ENCODE measurements around the gene ACTRT2.

Gene ACTRT2

DNA sequence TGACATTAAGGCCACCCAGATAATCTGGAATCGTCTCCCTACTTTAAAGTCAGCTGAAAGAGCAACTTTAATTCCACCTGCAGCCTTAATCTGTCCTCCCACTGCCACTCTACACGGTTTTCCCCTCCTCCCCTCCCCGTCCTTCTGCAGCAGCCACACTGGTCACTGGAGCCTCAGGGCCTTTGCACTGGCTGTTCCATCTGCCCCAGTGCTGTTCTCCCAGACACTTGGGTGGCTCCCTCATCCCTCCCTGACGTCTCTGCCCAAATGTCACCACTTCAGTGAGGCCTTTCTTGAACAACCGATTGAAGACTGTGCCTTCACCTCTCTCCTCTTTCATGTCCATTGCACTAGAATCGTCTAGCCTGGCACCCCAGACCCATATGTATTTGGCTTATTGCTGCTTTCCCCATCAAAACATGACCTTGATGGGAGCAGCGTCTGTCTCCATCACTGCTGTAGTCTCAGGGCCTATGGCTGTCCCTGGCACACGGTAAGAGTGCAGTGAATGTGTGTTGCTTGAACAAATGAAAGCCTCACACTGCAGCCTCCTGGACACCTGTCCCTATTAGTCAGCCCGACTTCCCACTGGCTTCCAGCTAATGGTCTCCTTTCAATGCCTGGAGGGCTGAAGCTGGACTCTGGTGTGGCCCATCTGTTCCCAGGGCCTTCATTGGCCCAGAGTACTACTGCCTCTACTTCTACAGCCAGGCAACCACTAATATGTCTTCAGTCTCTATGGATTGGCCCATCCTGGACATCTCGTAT, 37.2 kb downstream of the ACTRT2 start:
- no peak for DNase-seq

DNA sequence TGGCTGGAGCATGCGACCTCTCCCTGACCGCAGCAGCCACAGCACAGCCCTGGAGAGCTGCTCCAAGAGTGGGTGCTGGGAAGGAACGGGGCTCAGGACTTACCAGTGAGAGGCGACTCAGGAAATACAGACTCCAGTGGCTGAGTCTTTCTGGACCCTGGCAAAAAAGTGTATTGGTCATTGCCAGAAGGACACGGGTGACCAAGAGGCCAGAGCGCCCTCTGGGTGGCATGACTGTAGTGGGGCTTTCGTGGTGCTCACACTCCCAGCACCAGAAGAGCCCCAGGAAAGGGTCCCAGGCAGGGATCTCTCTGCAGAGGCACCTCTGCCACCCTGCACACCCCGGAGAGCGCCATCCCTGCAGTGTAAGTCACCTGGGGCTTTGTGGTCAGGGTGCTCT, 38.9 kb downstream of the ACTRT2 start:
- no peak for DNase-seq

DNA sequence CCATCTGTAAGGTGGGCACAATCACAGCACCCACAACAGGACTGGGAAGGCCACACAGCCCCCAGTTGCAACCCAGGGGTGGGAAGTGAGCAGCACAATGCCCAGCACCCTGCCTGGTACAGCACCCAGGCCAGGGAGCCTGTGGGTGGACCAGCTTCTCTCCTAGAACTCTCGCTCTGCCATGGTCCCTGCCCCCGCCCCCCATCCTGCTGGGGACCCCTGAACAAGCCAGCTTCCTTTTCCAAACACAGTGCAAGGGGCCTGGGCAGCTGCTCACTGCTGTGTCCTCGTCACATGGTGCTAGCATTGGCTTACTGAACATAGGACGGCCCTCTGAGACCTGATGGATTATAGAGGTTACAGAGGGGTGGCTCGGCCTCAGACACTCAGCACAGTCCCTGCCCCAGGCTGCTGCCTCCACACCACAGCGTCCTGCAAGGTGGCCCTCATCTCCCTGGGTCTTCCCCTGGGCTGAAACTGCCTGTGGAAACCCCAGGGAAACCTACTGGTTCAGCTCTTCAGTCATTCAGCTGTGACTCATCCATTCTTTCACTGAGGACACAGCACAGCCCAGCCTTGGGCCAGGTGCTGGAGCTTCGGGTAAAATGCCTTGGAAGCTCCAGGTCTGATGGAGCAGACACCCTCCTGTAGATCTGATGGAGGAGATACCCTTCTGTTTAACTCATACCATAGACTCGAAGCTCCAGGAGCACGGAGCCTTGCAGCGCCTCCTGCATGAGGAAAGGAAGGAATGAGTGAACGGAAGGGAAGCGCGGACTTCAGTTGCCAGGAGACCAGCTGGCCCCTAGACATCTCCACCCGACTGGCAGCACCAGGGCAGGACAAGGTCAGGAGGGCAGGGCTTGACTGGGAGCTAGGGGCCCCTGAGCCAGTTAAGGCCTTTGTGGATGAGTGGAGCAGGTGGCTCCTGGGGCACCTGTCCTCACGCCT, 39.6 kb downstream of the ACTRT2 start:
- no peak for DNase-seq

DNA sequence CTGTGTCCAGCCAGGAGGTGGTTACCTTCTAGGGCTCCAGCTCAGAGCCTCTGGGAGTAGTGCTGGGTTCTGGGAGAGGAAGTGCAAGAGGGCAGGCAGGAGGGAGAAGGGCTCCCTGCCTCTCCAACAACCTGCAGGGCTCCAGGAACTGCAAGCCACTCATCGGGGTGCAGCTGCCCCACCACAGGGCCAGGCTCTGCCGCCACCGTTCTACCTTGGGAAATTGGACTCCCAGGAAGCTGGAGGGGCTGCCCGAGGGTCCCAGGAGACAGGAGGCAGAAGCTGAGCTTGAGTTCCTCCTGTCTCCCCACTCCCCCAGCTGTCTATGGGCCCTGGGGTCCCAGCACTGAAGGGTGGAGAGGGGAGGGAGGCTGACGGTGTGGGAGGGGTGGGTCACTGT, 40.3 kb downstream of the ACTRT2 start:
- no peak for DNase-seq

DNA sequence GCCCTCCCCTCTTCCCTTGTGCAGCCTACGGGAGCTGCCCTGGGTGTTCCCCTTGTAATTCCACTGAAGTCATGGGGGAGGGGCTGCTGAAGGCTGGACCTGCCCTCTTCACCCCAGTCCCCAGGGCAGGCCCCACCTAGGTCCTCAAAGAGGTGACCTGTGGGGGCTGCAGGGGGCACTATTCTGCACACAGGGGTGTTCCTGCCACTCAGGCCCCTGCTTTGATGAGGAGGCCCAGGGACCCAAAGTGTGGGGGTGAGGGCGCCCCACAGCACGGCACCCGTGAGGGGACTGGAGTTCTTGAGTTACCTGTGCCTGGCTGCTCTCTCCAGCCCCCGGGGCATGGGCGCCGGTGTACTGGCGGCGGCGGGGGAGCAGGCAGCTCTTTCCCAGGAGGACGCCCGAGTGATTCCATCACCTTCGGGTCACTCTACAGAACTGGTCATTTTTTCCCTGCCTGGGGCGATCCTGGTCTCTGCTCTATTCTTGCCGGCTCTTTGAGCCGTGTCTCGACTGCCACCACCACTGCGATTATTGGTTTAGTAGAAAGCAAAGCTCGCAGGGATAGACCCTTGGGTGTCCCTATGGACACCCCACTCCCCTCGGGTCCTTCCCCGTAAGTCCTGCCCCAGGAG, 40.8 kb downstream of the ACTRT2 start:
- DNase-seq, result no peak

DNA sequence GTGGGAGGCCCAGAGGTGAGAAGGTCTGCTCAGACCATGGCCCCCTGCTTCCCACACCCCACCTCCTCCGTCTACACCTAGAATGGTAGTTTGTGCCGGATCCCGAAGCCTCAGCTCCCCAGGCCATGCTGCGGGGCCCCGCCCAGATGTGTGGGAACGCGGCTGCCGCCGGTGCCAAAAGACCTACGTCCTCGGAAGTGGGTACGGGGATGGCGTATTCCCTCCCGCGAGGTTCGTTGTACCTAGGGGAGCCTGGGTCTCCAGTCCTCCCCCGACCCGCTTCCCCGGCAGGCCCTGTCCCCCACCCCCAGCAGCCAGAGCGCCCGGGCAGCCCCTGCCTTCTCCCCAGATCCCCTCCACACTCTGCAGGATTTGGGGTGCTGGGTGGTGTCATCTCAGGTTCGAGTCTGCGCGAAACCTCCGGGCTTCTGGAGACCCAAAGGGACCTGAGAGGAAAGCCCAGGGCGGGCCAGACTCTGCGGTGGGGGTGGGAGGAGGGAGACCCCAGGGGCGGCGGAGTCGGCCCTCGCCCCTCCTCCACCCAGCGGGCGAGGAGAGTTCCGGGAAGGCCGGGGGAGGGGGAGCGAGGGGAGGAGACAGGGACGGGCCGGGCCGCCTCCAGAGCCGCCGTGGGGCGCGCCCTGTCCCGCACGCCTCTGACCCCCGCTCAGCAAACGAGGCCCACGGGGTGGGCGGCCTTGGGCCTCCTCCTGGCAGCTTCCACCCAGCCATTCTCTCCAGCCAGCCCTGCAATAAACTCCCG, 41.5 kb downstream of the ACTRT2 start:
- DNase-seq, result no peak

DNA sequence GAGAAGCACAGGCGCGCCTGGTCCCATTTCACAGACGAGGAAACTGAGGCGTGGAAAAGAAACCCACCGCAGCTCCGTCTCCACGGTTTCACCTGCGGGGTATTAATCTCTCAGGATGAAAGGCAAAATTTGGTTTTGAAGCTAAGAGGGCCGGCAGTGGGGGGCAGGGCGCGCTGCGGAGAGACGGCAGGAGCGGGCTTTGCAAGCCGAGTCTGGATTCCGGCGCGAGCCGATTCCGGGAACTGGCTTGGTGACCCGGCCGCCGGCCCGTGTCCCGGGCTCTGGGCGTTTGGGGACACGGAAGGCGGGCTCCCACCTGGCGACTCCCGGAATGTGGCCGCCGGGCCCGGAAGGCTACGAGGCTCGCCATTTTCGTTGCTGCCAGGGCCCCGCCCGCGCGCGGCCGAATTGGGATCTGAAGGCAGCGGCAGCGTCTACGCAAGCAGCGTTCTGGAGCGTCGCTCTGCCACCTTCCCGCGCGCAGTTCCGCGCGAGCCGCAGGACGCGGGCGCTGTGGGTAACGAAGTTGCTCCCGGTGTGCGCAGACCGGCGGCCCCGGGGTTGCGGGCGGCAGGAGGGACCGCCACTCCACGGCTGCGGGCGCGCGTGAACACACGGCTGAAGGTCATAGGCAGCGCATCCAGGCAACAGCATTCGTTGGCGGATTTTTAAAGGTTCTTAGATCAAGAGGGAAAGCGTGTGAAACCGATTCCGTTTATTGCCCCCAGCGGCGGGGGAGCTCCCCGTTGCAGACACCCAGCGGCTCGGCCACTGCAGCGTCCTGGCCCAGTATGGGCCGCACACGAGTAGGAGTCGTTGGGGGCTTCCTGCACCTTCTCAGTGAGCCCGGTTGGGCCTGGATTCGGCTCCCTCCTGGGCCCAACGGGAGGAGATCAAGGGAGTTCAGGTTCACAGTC, 42.4 kb downstream of the ACTRT2 start:
- DNase-seq, result no peak

DNA sequence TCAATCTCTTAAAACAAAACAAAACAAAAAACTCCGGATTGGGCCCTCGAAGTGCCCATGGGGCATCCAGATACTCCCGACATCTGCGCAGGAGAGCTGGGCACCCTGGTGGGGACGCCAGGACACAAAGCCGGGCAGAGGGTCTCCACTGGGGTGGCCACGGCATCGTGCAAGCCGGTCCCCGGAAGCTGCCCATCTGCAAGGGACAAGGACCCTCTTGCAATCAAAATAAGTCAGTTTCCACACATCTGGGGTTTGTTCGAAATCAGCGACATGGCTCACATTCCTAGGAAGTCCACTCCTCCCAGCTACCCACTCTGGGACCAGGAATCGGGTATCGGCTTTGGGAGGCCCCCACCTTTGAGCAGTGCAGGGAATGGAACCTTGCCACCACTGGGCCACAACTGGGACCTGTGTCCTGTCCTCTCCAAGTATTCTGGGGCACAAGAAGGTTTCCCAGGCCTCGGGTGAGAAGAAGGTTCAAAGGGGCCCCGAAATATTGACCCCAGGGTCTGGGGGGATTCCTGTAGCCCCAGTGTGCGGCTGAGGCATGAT, 43.1 kb downstream of the ACTRT2 start:
- DNase-seq, result no peak

DNA sequence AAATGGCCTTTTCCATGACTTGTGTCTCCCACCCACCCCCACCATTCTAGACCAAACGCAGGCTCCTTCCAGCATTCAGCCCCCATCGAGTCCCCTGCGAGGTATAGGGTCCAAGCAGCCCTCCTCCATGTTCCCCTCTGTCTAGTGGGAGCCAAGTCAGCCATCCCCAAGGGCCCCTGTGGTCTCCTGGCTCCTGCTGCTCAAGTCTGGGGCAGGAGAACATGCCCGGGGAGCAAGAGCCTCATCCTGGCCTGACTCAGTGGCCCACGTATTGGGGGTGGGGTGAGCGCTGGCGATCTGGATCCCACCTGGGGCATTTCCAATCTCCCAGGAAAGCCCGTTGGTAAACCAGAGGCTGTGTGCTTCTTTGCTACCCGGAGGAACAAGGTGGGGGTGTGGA, 43.6 kb downstream of the ACTRT2 start:
- no peak for DNase-seq

DNA sequence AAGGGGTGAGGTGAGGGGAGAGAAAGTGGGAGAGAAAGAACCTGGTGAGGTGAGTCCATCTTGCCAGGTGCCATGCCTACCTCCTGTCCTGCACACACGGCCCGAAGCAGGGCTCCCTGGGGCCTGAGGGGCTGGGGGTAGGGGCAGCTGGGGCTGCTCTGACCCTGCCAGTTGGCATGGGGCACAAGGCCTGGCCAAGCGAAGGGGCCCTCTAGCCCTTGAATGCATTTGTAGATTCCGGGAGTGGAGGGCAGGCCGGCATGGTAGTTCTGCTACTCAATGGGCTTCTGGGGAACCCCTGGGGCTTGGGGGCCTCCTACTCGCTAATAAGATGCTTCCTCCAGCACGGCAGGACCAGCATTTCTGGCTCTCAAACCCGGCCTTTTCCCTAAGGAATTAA, 44.1 kb downstream of the ACTRT2 start:
- DNase-seq, result no peak

DNA sequence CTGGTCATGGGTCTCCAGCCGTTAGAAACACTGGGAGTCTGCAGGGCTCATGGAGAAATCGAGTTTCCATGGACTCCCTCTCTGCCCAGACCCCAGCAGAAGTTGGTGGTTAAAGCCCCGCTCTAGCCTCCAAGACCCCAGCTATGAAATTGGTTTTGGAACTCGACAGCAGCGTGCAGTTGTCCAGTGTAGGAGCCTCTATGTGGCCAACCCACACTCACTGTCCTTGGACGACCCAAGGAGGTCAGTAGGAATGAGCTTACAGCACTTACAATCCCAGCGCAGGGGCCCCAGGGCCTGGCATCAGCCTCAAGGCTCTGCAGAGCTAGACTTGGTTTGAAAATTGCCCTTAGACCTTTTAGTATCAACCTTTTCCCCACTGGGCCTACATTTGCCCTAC, 44.5 kb downstream of the ACTRT2 start:
- no peak for DNase-seq

DNA sequence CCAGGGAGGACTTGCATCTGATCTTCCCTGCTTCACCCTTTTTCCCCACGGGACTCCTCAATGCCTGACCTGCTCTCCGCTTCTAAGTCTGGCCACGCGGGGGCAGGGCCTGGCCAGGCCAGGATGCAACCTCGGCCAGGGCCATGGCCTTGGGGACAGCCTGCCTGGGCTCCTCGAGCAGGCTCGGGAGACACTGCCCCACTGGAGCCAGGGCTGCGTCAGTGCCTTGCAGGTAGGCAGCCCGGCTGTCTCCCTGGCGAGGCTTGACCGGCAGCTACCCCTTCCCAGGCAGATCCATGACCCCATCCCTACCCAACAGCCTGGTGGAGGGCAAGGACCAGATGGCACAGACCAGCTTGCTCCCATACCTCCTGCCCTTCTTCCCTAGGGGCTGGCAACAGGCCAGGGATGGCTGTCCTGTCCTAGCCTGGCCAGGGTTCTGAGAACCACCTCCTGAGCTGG, 45.0 kb downstream of the ACTRT2 start:
- no peak for DNase-seq

DNA sequence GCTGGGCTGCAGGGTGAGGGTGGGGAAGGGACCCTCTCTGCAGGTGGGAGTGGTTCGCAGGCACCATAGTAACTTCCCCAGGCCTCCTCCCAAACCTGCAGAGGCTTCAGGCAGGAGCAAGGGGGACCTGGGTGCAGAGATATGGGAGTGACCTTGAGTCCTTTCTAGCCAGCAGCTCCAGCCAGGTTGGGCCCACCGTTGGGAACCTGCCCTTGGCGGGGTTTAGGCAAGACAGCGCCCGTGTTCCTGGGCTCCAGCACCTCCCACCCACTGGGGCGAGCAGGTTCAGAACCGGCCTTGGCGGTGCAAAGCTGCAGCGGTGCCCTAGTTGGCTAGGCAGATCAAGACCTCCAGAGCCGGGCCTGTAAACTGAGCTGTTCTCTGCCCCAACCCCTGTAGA, 45.6 kb downstream of the ACTRT2 start:
- no peak for DNase-seq

DNA sequence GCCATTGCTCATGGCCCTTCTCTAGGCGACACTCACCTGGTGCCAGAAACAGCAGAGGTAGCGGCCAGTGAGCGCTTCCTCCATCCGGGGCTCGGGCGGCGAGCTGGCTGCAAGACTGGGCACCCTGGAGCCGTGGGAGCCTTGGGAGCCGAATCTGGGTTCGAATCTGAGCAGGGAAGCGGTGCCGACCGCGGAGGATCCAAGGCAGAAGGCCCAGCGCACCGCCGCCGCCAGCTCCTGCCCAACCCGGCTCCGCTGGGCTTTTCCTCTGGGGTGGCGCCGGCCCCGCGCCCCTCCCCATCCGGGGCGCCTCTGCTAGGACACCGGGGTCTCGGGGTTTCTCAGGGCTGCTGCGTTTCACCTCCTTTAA, 46.0 kb downstream of the ACTRT2 start:
- DNase-seq, result no peak

DNA sequence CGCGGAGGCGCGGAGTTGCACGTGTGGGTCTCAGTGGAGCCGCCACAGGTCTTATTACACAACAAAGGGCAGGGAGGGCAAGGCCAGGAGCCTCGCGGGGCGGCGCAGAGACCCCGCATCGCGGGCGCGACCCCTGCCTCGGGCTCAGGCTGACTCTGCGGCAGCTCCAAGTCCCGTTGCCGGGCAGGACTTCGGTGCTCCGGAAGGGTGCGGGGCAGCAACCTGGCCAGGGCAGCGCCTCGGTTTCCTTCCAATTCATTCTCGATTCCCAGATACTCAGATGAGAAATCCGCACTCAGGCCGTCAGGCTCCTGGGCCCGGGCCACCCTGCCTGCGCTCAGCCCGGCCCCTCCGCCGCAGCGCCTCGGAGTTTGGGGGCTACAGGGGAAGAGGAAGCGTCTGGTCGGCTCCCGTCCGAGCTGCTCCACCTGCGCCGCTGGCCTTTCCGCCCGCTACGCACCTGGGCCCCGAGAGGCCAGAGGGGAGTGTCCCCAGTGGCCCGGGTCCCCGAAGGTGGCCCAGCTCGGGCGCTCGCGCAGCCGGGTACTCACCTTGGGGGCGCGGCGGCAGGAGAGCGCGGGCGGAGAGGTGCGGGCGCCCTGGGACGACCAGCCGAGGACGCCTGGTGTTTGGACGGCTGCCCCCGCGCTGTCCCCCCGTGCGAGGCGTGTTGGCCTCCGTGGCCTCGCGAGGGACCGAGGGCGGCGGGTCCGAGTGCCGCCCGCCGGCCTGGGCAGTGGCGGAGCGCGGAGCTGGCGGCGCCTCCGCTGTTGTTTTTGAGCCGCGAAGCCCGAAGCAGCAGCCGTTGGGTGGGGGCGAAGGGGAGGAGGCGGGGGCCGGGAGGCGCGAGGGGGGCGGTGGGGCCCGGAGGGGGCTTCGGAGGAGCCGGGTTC, 46.6 kb downstream of the ACTRT2 start:
- DNase-seq, result no peak

DNA sequence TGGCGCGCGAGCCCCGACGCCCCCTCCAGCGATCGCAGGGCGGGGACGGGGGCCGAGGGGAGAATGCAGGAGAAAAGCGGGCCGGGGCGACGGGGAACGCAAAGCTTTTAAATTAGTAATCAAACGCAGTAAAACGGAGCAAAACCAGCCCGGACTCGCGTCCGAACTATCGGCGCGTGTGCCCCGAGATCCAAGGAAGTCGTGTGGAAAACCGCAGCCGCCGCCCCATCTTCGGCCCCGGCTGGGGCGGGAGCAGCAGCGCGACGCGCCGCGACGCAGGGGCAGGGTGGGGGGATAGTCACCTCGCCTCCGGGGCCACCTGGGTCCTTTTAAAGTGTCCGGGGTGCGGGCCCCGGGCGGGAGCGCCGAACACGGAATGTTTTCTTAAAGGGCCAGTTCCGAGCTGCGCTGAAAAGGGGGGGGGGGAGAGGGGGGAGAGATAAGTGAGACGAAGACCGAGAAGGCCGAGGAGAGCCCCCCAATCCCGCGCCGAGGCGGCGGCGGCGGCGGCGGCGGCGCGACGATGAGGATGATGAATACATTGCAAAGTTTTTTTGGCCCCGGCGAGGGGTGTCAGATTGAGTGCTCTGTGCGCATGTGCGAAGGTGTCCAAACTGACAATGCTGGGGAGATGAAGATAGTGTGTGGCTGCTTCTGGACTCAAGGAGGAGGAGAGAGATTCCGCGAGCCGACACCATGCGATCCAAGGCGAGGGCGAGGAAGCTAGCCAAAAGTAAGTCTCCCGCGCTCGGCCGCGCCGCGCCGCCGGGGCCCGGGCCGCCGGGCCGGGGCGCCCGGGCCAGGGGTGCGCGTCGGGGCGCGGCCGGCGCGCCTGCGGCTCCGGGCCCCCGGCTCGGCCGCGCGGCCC, 47.5 kb downstream of the ACTRT2 start, which contains the start of gene PRDM16:
TSS of gene PRDM16 (plus strand) at position 640 of the 868 bp plus-strand sequence. CDS start at position 697, 57 bp downstream.
- peak; percentile 63 for DNase-seq

DNA sequence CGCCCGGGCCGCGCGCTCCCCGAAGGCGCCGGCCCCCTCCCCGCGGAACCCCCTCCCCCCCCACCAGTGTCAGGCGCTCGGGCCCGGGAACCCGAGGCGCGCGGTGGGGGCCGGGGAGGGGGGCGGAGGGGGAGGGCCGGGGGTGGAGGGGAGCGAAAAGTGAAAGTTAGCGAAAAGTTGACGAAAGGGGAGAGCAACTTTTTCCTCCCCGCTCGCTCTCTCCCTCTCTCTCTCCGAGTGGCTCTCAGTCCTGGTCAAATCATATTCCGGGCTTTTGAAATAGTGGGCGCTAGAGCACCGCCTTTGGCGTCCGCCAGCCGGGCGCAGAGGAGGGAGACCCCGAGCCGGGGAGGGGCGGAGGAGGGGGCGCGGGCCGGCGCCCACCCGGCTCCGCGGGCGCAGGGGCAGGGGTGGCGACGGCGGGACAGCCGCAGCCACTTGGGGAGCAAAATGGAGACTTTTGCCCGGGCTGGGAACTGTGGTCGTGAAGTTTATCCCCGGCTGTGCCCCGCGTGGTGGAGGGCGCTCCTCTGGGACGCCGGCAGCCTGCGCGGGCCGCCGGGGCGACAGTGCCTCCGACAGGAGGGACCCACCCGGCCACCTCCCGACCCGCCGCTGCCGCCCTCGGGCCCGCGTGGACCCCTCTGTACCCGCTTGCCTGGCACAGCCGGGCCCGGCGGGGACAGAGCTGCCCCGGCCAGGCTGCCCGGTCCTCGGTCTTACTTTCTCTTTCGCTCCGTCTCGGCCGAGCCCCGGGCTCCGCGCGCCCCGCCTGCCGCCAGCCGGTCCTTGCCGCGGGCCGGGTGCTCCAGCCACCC, 48.4 kb downstream of the ACTRT2 start:
- peak; percentile 55 for DNase-seq

DNA sequence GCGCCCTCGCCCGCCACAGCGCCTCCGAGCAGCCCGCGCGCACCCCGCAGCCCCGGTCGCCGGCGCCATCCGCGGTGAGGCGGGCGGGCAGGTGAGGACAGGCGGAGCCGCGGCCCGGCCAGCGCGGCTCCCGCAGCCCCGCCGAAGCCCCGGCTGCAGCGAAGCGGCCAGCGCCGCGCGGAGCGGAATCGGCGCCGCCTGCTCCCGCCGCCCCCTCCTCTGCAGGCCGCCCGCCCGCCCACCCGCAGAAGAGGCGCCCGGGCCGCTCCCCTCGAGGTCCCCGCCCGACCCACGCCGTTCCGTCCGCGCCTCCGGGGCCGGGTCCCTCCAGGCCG, 49.0 kb downstream of the ACTRT2 start:
- DNase-seq, result no peak
